Midbrain (tissue), 1 donor: ENCODE data around the gene SLC46A3.
"Not testable (repeated sequence)": the region's sequence is repeated elsewhere in the genome, so short reads cannot be mapped to it uniquely, and the experiment has no call there.

Experiments
- DNase-seq: peaks from one replicate; lab custom pipeline; 2025; lab: John Stamatoyannopoulos, UW

SLC46A3 gene

GRCh38 chr13:28729541-28729940, 10.8 kb upstream of the SLC46A3 start:
- no peak for DNase-seq

GRCh38 chr13:28728642-28729041, 9.9 kb upstream of the SLC46A3 start:
- DNase-seq: no peak

GRCh38 chr13:28725046-28725610, 6.4 kb upstream of the SLC46A3 start:
- DNase-seq: no peak

GRCh38 chr13:28723806-28724205, 5.0 kb upstream of the SLC46A3 start:
- no peak for DNase-seq

GRCh38 chr13:28719227-28720055, 671 bp upstream of the SLC46A3 start:
- peak; percentile 24 for DNase-seq

GRCh38 chr13:28718196-28718542, 601 bp downstream of the SLC46A3 start:
- no peak for DNase-seq

GRCh38 chr13:28717170-28717569, 1.6 kb downstream of the SLC46A3 start:
- DNase-seq: no peak

- no peak for DNase-seq
Measured at GRCh38 chr13:28716511-28716910, 2.3 kb downstream of the SLC46A3 start.

- DNase-seq: no peak
Measured at GRCh38 chr13:28714651-28715050, 4.1 kb downstream of the SLC46A3 start.

- DNase-seq: no peak
Measured at GRCh38 chr13:28710161-28710560, 8.6 kb downstream of the SLC46A3 start.

GRCh38 chr13:28707629-28708427, 10.9 kb downstream of the SLC46A3 start:
- DNase-seq: peak; percentile 19

GRCh38 chr13:28705461-28706083, 13.2 kb downstream of the SLC46A3 start:
- peak; percentile 6 for DNase-seq

- DNase-seq: no peak
Measured at GRCh38 chr13:28704919-28705318, 13.9 kb downstream of the SLC46A3 start.

GRCh38 chr13:28704282-28704681, 14.5 kb downstream of the SLC46A3 start:
- DNase-seq: no peak

- no peak for DNase-seq
Measured at GRCh38 chr13:28699246-28699645, 19.5 kb downstream of the SLC46A3 start.

GRCh38 chr13:28697441-28697840, 21.3 kb downstream of the SLC46A3 start:
- DNase-seq: no peak

- not testable (repeated sequence) for DNase-seq
Measured at GRCh38 chr13:28693605-28694491, 24.9 kb downstream of the SLC46A3 start.

- no peak for DNase-seq
Measured at GRCh38 chr13:28685892-28686291, 32.9 kb downstream of the SLC46A3 start.

- no peak for DNase-seq
Measured at GRCh38 chr13:28685114-28685513, 33.7 kb downstream of the SLC46A3 start.

GRCh38 chr13:28684257-28684656, 34.5 kb downstream of the SLC46A3 start:
- DNase-seq: no peak

- DNase-seq: not testable (repeated sequence)
Measured at GRCh38 chr13:28683169-28683568, 35.6 kb downstream of the SLC46A3 start.
